Heart right ventricle (tissue), 16 donors: ENCODE results near the gene PPP1R9B. TPM values are rescaled to one million over a fixed set of nuclear protein-coding genes. Genes with fewer than 3 reads are reported as not detected.
A peak's percentile ranks its signal among the peaks of the same experiment; 100 is the strongest.

Experiments
- ATAC-seq, 8 donors: fragments of 200-7000 bp; cut with Tn5 transposase; one replicate each; pipeline ENCODE4 v1.9.1; 2020; ENCODE audit warnings: mild to moderate bottlenecking in 8 of 8, moderate library complexity in 8 of 8, moderate number of reproducible peaks in 1 of 8
- DNase-seq, 2 donors: peaks; one replicate each; pipeline ENCODE4 v3.0.0-alpha.2; 2020
- H3K27ac ChIP-seq, 10 donors: fragments of 200-600 bp; sonication (generic) in 2 of 10; one replicate each; pipeline versions ENCODE4 v1.5.0 to v1.8.0; 2020 to 2022; ENCODE audit warnings: mild to moderate bottlenecking in 3 of 10
- H3K27me3 ChIP-seq, 7 donors: fragments of 200-600 bp; one replicate each; pipeline ENCODE4 v1.8.0; 2021 to 2022; ENCODE audit warnings: mild to moderate bottlenecking in 2 of 7
- H3K36me3 ChIP-seq, 9 donors: fragments of 200-600 bp; sonication (generic) in 1 of 9; one replicate each; pipeline versions ENCODE4 v1.5.0 to v1.8.0; 2020 to 2022; ENCODE audit warnings: mild to moderate bottlenecking in 2 of 9
- H3K4me1 ChIP-seq, 9 donors: fragments of 200-600 bp; sonication (generic) in 1 of 9; one replicate each; pipeline versions ENCODE4 v1.5.0 to v1.8.0; 2020 to 2022; ENCODE audit warnings: mild to moderate bottlenecking in 4 of 9
- H3K4me3 ChIP-seq, 10 donors: fragments of 200-600 bp; sonication (generic) in 2 of 10; one replicate each; pipeline versions ENCODE4 v1.5.0 to v1.8.0; 2020 to 2022; ENCODE audit warnings: mild to moderate bottlenecking in 7 of 10, moderate library complexity in 2 of 10
- H3K9me3 ChIP-seq, 11 donors: fragments of 200-600 bp in 10 of 11; sonication (generic) in 2 of 11; one replicate each; pipeline versions ENCODE4 v1.5.0 to v1.8.0; 2013 to 2022; ENCODE audit warnings: mild to moderate bottlenecking in 2 of 11, control low read depth in 1 of 11, moderate library complexity in 1 of 11
- CTCF ChIP-seq, 9 donors: fragments of 200-600 bp; sonication (generic) in 2 of 9; IDR thresholded peaks; one replicate each; pipeline versions ENCODE4 v1.5.0 to v1.8.0; 2021 to 2022; ENCODE audit warnings: antibody characterized with exemption in 9 of 9, mild to moderate bottlenecking in 5 of 9, moderate library complexity in 1 of 9
- WGBS, 2 donors: extraction: QIAGEN DNeasy Blood & Tissue Kit; methylation state at CpG; one replicate each; pipeline ENCODE4 v1.1.7; 2013; ENCODE audit warnings: inconsistent platforms in 1 of 2; 5-methylcytosine and 5-hydroxymethylcytosine counted together
- intact Hi-C, 10 donors: fragments of 100-400 bp; cut with DNase I; formaldehyde crosslinking; loops; one replicate each; pipeline versions ENCODE4 v1.11.1 to v1.14.2; 2022
- polyA plus RNA-seq, 2 donors: library from polyadenylated mRNA; stranded (reverse); fragments of 200-250 nt; gene quantifications; one replicate each; pipeline ENCODE4 v1.2.3, GENCODE V29; 2013
- total RNA-seq, 10 donors: library from RNA; stranded (reverse); fragmentation: NEBNext Ultra II Directional in 3 of 10; extraction: Animal tissue kit (Norgen Biotek cat#: 25700) in 3 of 10; gene quantifications; one replicate each; pipeline versions ENCODE4 v1.2.1 to v1.2.4, GENCODE V29; 2021 to 2023
- donor health status: Arrhythmogenic right ventricular cardiomyopathy.
- donor health status: ischemic (EF 13 %, LVEDD 7.1; RV severe dilation, severe dysfunction).
- donor health status: healthy with polysubstance abuse.
- donor health status: DM: no; HTN: yes; CAD: no.
- donor health status: DM: no; HTN: no; CAD: no.
- donor health status: ischemic (EF 25% LVEDD 6.9; RV normal size, moderate dysfunction).
- donor health status: ischemic (EF 25% LVEDD 5.7; RV mildly dilated, moderate dysfunction).
- donor health status: healthy.
- donor health status: DM: yes; HTN: yes; CAD: no.
- donor health status: Ischemic cardiomyopathy.
- donor health status: ischemic (EF 35%, LVEDD 5.7; RV mildly dilated, moderate dysfunction).
- donor health status: nonischemic (EF 11% LVEDD 7.7; RV severe dilation, severe dysfunction).
- donor health status: DM: yes; HTN: yes; CAD: no.
- donor health status: PGD.
- donor health status: ischemic (EF 29% LVEDD 5.4; RV normal size, mild dysfunction).
- donor health status: nonischemic (EF 23%, LVEDD 6.1; RV moderate dilation, normal function).

PPP1R9B gene
- total and polyA plus RNA-seq, 12 donors: 17.3 to 45.4 (median 26.9) TPM

- Histone ChIP-seq H3K36me3 (peaks cover 0 to 60% (median 26%) of the 10 kb centered on the region in 9 donors), H3K4me1 (peaks cover 3 to 43% (median 26%) of the 10 kb centered on the region in 9 donors)
- intact Hi-C loops: loop anchor here in 1 of 10 donors (2.0 kb wide), 1 partner anchor 29 kb away; no protein-coding TSS in a partner anchor
Observed at GRCh38 chr17:50198026-50198669, 47.7 kb upstream of the PPP1R9B start.

GRCh38 chr17:50196826-50197225 is 46.3 kb upstream of the PPP1R9B start:
- no peak for TF ChIP-seq CTCF (IDR thresholded peaks at IDR 0.05)
- no peak for DNase-seq
- H3K9me3 ChIP-seq: no peaks in the 10 kb centered on the region
- H3K36me3 ChIP-seq: peaks cover 0 to 74% (median 32%) of the 10 kb centered on the region in 9 donors
- peaks cover 3 to 43% (median 26%) of the 10 kb centered on the region in 9 donors for H3K4me1 ChIP-seq
- peak in 1 of 8 donors; percentile 11 for ATAC-seq
- peaks cover 0 to 28% (median 12%) of the 10 kb centered on the region in 7 donors for H3K27me3 ChIP-seq
- H3K4me3 ChIP-seq: peak overlapping the region in 1 of 10 donors; percentile 63
- WGBS, 2 donors: 68 to 69% methylated on average over 6 of the region's 6 CpGs
- intact Hi-C loops: no loop called here
- H3K27ac ChIP-seq: peak overlapping the region in 3 of 10 donors; percentile 9 to 84 (median 48)

More at GRCh38 chr17:50198026-50198669, 47.7 kb upstream of the PPP1R9B start:
- 26% methylated on average over 7 of the region's 7 CpGs for WGBS, 2 donors
- DNase-seq (peak; percentile 58 to 61), ATAC-seq (no peak)
- TF ChIP-seq CTCF (IDR thresholded peaks at IDR 0.05): peak in 8 of 9 donors; percentile 42 to 73 (median 68)
- peak overlapping the region in 6 of 10 donors; percentile 8 to 93 (median 84) for H3K27ac ChIP-seq
- peak overlapping the region in 1 of 10 donors; percentile 63 for H3K4me3 ChIP-seq
- H3K27me3 ChIP-seq: peaks cover 0 to 41% (median 25%) of the 10 kb centered on the region in 7 donors
- H3K9me3 ChIP-seq: no peaks in the 10 kb centered on the region

GRCh38 chr17:50196036-50196435 is 45.6 kb upstream of the PPP1R9B start:
- intact Hi-C loops: no loop called here
- no peak for TF ChIP-seq CTCF (IDR thresholded peaks at IDR 0.05)
- Histone ChIP-seq H3K36me3 (peaks cover 0 to 82% (median 38%) of the 10 kb centered on the region in 9 donors), H3K27ac (peak overlapping the region in 4 of 10 donors; percentile 8 to 84 (median 35)), H3K4me3 (no peak overlapping the region), H3K9me3 (no peaks in the 10 kb centered on the region), H3K27me3 (peaks cover 0 to 20% (median 4%) of the 10 kb centered on the region in 7 donors), H3K4me1 (peaks cover 3 to 41% (median 26%) of the 10 kb centered on the region in 9 donors)
- DNase-seq (no peak), ATAC-seq (no peak)
- 70 to 76% methylated on average over 5 of the region's 5 CpGs for WGBS, 2 donors

GRCh38 chr17:50194934-50195865 is 44.7 kb upstream of the PPP1R9B start:
- no peaks in the 10 kb centered on the region for H3K9me3 ChIP-seq
- ATAC-seq: no peak
- no peak overlapping the region for H3K4me3 ChIP-seq
- intact Hi-C loops: no loop called here
- H3K27ac ChIP-seq: peak overlapping the region in 2 of 10 donors; percentile 15 to 84
- H3K27me3 ChIP-seq: peaks cover 0 to 12% (median 0%) of the 10 kb centered on the region in 7 donors
- no peak for DNase-seq
- WGBS, 2 donors: 73 to 79% methylated on average over 17 of the region's 17 CpGs
- TF ChIP-seq CTCF (IDR thresholded peaks at IDR 0.05): no peak
- H3K36me3 ChIP-seq: peaks cover 0 to 90% (median 41%) of the 10 kb centered on the region in 9 donors
- peaks cover 3 to 32% (median 24%) of the 10 kb centered on the region in 9 donors for H3K4me1 ChIP-seq
